22Rv1 (cell line): ENCODE data around the gene B4GALT3.

Experiments used
- ZFX ChIP-seq: fragments of 450-650 bp; IDR thresholded peaks from 2 replicates; pipeline ENCODE4 v1.6.1; 2017; ENCODE audit warnings: antibody characterized with exemption, borderline replicate concordance
- TF ChIP-seq, protein P1 (sequence below): fragments of 450-650 bp; IDR thresholded peaks from 2 replicates; pipeline ENCODE4 v1.5.1; 2017; ENCODE audit warnings: mild to moderate bottlenecking

DNA sequence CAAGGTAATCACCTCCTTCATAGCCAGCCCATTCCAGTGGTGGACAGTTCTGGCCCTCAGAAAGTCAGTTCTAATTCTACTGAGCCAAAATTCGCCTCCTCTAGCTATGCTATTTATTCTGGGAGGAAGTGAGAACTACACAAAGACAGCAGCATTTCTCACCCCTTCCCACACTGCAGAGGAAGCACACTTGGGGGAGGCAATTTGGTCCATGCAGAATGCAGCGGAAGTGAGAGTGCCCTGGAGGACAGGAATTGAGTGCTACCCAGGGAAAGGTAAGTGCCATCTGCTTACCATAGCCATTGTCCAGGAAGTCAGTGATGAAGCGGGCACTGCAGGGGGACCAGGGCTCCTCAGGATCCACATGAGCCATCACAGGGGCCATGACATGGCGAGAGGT, 17.9 kb upstream of the B4GALT3 start:
- TF ChIP-seq, protein P1, sequence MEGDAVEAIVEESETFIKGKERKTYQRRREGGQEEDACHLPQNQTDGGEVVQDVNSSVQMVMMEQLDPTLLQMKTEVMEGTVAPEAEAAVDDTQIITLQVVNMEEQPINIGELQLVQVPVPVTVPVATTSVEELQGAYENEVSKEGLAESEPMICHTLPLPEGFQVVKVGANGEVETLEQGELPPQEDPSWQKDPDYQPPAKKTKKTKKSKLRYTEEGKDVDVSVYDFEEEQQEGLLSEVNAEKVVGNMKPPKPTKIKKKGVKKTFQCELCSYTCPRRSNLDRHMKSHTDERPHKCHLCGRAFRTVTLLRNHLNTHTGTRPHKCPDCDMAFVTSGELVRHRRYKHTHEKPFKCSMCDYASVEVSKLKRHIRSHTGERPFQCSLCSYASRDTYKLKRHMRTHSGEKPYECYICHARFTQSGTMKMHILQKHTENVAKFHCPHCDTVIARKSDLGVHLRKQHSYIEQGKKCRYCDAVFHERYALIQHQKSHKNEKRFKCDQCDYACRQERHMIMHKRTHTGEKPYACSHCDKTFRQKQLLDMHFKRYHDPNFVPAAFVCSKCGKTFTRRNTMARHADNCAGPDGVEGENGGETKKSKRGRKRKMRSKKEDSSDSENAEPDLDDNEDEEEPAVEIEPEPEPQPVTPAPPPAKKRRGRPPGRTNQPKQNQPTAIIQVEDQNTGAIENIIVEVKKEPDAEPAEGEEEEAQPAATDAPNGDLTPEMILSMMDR = no peak
- TF ChIP-seq ZFX = no peak
